HCT116 (cell line): Measurements from ENCODE around the gene PPEF2. TPM values are rescaled to one million over a fixed set of nuclear protein-coding genes. Genes with fewer than 3 reads are reported as not detected.

Source experiments
- ATAC-seq: fragments of 200-7000 bp; cut with Tn5 transposase; 2 replicates; pipeline ENCODE4 v1.9.1; 2020; ENCODE audit warnings: mild to moderate bottlenecking, moderate library complexity
- BruUV-seq: library from RNA; stranded (reverse); fragments of 400-500 nt; replicated peaks from 2 replicates; lab custom pipeline; 2021; lab: Mats Ljungman, UMichigan
- CTCF ChIA-PET: fragments of 300-600 bp; sonication (Branson Sonifier 250); formaldehyde crosslinking; loops from one replicate; lab custom pipeline; 2021; ENCODE audit warnings: antibody characterized with exemption; lab: Charles Lee
- POLR2A ChIA-PET: fragments of 300-600, 350-600 bp; sonication (Branson Sonifier 250); formaldehyde crosslinking; loops from one replicate; lab custom pipeline; 2021; ENCODE audit warnings: antibody characterized with exemption; lab: Charles Lee
- RAD21 ChIA-PET, 2 experiments: fragments of 300-600 bp; sonication (Branson Sonifier 250); formaldehyde crosslinking; loops; one replicate each; lab custom pipeline; 2023; ENCODE audit warnings: low total read pairs in 2 of 2; ENCODE audit not compliant: uncharacterized antibody in 2 of 2, unreplicated experiment in 2 of 2, low non-redundant PET in 1 of 2; lab: Charles Lee
- DNase-seq: peaks from one replicate; pipeline ENCODE4 v3.0.0-alpha.2; 2010; ENCODE audit warnings: low read depth, low spot score
- H2AFZ ChIP-seq: fragments of 200-600 bp; shearing (Covaris generic), sonication (generic); 2 replicates; pipeline ENCODE4 v1.6.1; 2017; ENCODE audit warnings: low read depth, mixed run types, mixed read lengths, antibody characterized with exemption, low read length; ENCODE audit not compliant: poor library complexity, severe bottlenecking
- H3K27ac ChIP-seq: 2 replicates; pipeline ENCODE4 v1.5.1; 2012; ENCODE audit warnings: low read depth, low read length
- H3K27me3 ChIP-seq: fragments of 200-600 bp; sonication (generic); 2 replicates; pipeline ENCODE4 v1.6.1; 2016; ENCODE audit warnings: mixed run types, low read length, mixed read lengths; ENCODE audit not compliant: insufficient read depth
- H3K36me3 ChIP-seq, 2 experiments: fragments of 200-500 bp in 1 of 2; fragments of 200-600 bp in 1 of 2; sonication (Bioruptor generic) in 1 of 2; sonication (generic) in 1 of 2; 2 replicates each; pipeline versions ENCODE4 v1.5.1 to v1.6.1; 2014 to 2016; ENCODE audit warnings: low read length in 2 of 2, inconsistent platforms in 1 of 2, mixed read lengths in 1 of 2, mixed run types in 1 of 2; ENCODE audit not compliant: insufficient read depth in 2 of 2, control insufficient read depth in 1 of 2
- H3K4me1 ChIP-seq, 2 experiments: fragments of 200-600 bp in 1 of 2; sonication (generic) in 1 of 2; 2 replicates each; pipeline versions ENCODE4 v1.5.1 to v1.6.1; 2012 to 2017; ENCODE audit warnings: low read length in 2 of 2, inconsistent platforms in 1 of 2, mild to moderate bottlenecking in 1 of 2, mixed read lengths in 1 of 2, mixed run types in 1 of 2, moderate library complexity in 1 of 2; ENCODE audit not compliant: insufficient read depth in 2 of 2, control insufficient read depth in 1 of 2
- H3K4me2 ChIP-seq: fragments of 200-600 bp; sonication (generic); 2 replicates; pipeline ENCODE4 v1.6.1; 2017; ENCODE audit warnings: mixed run types, low read length, mixed read lengths
- H3K4me3 ChIP-seq, 2 experiments: fragments of 200-600 bp in 1 of 2; sonication (generic) in 1 of 2; replicated peaks in 1 of 2; 2 replicates each; pipeline ENCODE4 v1.5.1; 2011 to 2016; ENCODE audit warnings: low read length in 2 of 2, control low read depth in 1 of 2, low read depth in 1 of 2, mild to moderate bottlenecking in 1 of 2, mixed read lengths in 1 of 2, mixed run types in 1 of 2
- H3K79me2 ChIP-seq: fragments of 200-600 bp; sonication (generic); 2 replicates; pipeline ENCODE4 v1.6.1; 2017; ENCODE audit warnings: mild to moderate bottlenecking, mixed run types, low read length, moderate library complexity, mixed read lengths; ENCODE audit not compliant: insufficient read depth
- H3K9ac ChIP-seq: fragments of 200-600 bp; sonication (generic); 2 replicates; pipeline ENCODE4 v1.6.1; 2016; ENCODE audit warnings: low read length, mixed read lengths
- H3K9me2 ChIP-seq: fragments of 200-600 bp; sonication (generic), shearing (Covaris generic); 2 replicates; pipeline ENCODE4 v1.6.1; 2017; ENCODE audit warnings: mixed run types, mild to moderate bottlenecking, moderate library complexity; ENCODE audit not compliant: insufficient read depth
- H3K9me3 ChIP-seq, 2 experiments: fragments of 200-500 bp in 1 of 2; fragments of 200-600 bp in 1 of 2; sonication (Bioruptor generic) in 1 of 2; sonication (generic) in 1 of 2; 2 replicates each; pipeline ENCODE4 v1.6.1; 2014 to 2017; ENCODE audit warnings: low read length in 2 of 2, mixed read lengths in 2 of 2, inconsistent platforms in 1 of 2, low read depth in 1 of 2, mild to moderate bottlenecking in 1 of 2, mixed run types in 1 of 2, moderate library complexity in 1 of 2; ENCODE audit not compliant: control insufficient read depth in 1 of 2, insufficient read depth in 1 of 2
- H4K20me1 ChIP-seq: fragments of 200-600 bp; sonication (generic), shearing (Covaris generic); 2 replicates; pipeline ENCODE4 v1.6.1; 2017; ENCODE audit warnings: mixed run types, mild to moderate bottlenecking, moderate library complexity; ENCODE audit not compliant: insufficient read depth
- EGR1 ChIP-seq: IDR thresholded peaks from 2 replicates; pipeline ENCODE4 v1.6.1; 2012; ENCODE audit warnings: low read depth
- EZH2 ChIP-seq: fragments of 200-600 bp; sonication (generic); IDR thresholded peaks from 2 replicates; pipeline ENCODE4 v1.6.1; 2017; ENCODE audit warnings: antibody characterized with exemption, mixed run types
- EZH2phosphoT487 ChIP-seq: fragments of 200-600 bp; IDR thresholded peaks from 2 replicates; pipeline ENCODE4 v1.6.1; 2018; ENCODE audit warnings: antibody characterized with exemption, borderline replicate concordance
- FOSL1 ChIP-seq: IDR thresholded peaks from 2 replicates; pipeline ENCODE4 v1.6.1; 2012; ENCODE audit warnings: low read depth
- RAD21 ChIP-seq: IDR thresholded peaks from 2 replicates; pipeline ENCODE4 v1.6.1; 2012; ENCODE audit warnings: low read depth, mild to moderate bottlenecking
- SRF ChIP-seq: IDR thresholded peaks from 2 replicates; pipeline ENCODE4 v1.6.1; 2012; ENCODE audit warnings: low read depth
- TCF7L2 ChIP-seq: IDR thresholded peaks from 2 replicates; pipeline ENCODE4 v1.7.0; 2011; ENCODE audit warnings: borderline replicate concordance, inconsistent platforms; ENCODE audit not compliant: insufficient read depth, insufficient read length; ENCODE audit errors: extremely low read depth
- ZFX ChIP-seq: fragments of 450-650 bp; IDR thresholded peaks from 2 replicates; pipeline ENCODE4 v1.6.1; 2017
- ZNF274 ChIP-seq: fragments of 200-500 bp; sonication (Bioruptor generic); IDR thresholded peaks from 2 replicates; pipeline ENCODE4 v1.6.1; 2014; ENCODE audit warnings: mild to moderate bottlenecking, low read depth, low read length, inconsistent platforms
- intact Hi-C: fragments of 100-400 bp; cut with micrococcal nuclease; formaldehyde crosslinking; loops from 2 replicates; pipeline ENCODE4 v1.10.0; 2022
- total RNA-seq: library from RNA; stranded (reverse); gene quantifications from one replicate; pipeline ENCODE4 v1.2.1, GENCODE V29; 2021; ENCODE audit not compliant: unreplicated experiment
- TF ChIP-seq, protein P1 (sequence below), 3 experiments: fragments of 200-600 bp in 1 of 3; sonication (generic) in 1 of 3; IDR thresholded peaks in 2 of 3; conservative IDR thresholded peaks in 1 of 3; 2 replicates each; pipeline ENCODE4 v1.5.1; 2012 to 2017; ENCODE audit warnings: low read depth in 2 of 3, low read length in 2 of 3, antibody characterized with exemption in 1 of 3, borderline replicate concordance in 1 of 3, control low read depth in 1 of 3, mild to moderate bottlenecking in 1 of 3, mixed read lengths in 1 of 3, mixed run types in 1 of 3, moderate library complexity in 1 of 3; ENCODE audit not compliant: insufficient read depth in 1 of 3
- TF ChIP-seq, protein P2 (sequence below): IDR thresholded peaks from 2 replicates; pipeline ENCODE4 v1.6.1; 2012; ENCODE audit warnings: low read depth

PPEF2 gene
- total RNA-seq, 1 experiment from 2014 or later, result not detected

DNA sequence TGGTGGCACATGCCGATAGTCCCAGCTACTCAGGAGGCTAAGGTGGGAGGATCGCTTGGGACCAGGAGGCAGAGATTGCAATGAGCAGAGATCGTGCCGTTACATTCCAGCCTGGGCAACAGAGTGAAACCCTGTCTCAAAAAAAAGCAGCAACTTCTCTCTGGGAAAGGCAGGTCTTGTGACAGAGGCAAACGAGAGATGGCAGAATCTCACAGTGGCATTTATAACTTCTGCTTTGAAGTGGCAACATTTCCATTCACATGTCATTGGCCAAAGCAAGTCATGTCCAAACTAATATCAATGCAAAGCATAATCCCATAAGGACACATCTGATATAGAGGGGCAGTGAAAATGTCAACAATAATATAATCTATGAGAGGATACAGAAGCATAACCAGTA is 79.8 kb downstream of the PPEF2 start:
- H3K27ac ChIP-seq, result no peak overlapping the region
- ChIA-PET RAD21 (no interaction called here), CTCF (no interaction called here), POLR2A (no interaction called here)
- BruUV-seq, result no TSS peak
- no peak overlapping the region for H3K9ac ChIP-seq
- no peak overlapping the region for H2AFZ ChIP-seq
- no peaks in the 10 kb centered on the region for H3K79me2 ChIP-seq
- no peak for DNase-seq
- H3K36me3 ChIP-seq, result 0 out of 4 replicates have a peak, but pooled peaks cover 0 to 2% of the 10 kb centered on the region in 2 experiments
- no peak overlapping the region for H3K4me3 ChIP-seq
- no peak overlapping the region for H3K4me2 ChIP-seq
- no peaks in the 10 kb centered on the region for H4K20me1 ChIP-seq
- TF ChIP-seq, protein P1, sequence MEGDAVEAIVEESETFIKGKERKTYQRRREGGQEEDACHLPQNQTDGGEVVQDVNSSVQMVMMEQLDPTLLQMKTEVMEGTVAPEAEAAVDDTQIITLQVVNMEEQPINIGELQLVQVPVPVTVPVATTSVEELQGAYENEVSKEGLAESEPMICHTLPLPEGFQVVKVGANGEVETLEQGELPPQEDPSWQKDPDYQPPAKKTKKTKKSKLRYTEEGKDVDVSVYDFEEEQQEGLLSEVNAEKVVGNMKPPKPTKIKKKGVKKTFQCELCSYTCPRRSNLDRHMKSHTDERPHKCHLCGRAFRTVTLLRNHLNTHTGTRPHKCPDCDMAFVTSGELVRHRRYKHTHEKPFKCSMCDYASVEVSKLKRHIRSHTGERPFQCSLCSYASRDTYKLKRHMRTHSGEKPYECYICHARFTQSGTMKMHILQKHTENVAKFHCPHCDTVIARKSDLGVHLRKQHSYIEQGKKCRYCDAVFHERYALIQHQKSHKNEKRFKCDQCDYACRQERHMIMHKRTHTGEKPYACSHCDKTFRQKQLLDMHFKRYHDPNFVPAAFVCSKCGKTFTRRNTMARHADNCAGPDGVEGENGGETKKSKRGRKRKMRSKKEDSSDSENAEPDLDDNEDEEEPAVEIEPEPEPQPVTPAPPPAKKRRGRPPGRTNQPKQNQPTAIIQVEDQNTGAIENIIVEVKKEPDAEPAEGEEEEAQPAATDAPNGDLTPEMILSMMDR (IDR thresholded peaks at IDR 0.05 in 2 of 3, conservative IDR thresholded peaks at IDR 0.05 in 1 of 3; ENCODE audit: borderline replicate concordance in 1 of 3, insufficient read depth in 1 of 3, low read depth in 2 of 3, low read length in 2 of 3), result no peak
- no peak for TF ChIP-seq TCF7L2
- no peak for TF ChIP-seq FOSL1
- intact Hi-C loops, result no loop called here
- peaks cover 5 to 6% of the 10 kb centered on the region in 2 experiments; a peak in 3 of 4 replicates for H3K4me1 ChIP-seq
- ATAC-seq, result no peak
- no peaks in the 10 kb centered on the region for H3K27me3 ChIP-seq
- no peaks in the 10 kb centered on the region for H3K9me2 ChIP-seq
- H3K9me3 ChIP-seq, result no peaks in the 10 kb centered on the region

DNA sequence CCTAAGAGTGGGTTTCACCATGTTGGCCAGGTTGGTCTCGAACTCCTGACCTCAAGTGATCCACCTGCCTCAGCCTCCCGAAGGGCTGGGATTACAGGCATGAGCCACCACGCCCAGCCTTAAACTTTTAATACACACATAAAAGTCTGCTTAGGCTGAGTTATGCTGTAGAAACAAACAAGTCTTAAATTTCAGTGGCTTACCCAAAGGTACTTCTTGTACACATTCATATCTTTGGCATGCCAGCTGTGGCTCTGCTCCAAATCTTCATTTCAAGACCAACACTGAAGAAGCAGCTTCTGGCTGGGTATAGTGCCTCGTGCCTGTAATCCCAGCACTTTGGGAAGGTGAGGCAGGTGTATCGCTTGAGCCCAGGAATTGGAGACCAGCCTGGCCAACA is 80.3 kb downstream of the PPEF2 start:
- Histone ChIP-seq H3K27me3 (no peaks in the 10 kb centered on the region), H2AFZ (no peak overlapping the region), H3K4me3 (no peak overlapping the region), H3K4me1 (peaks cover 5 to 6% of the 10 kb centered on the region in 2 experiments; a peak in 3 of 4 replicates), H3K27ac (no peak overlapping the region), H3K36me3 (0 out of 4 replicates have a peak, but pooled peaks cover 0 to 2% of the 10 kb centered on the region in 2 experiments), H3K9me3 (no peaks in the 10 kb centered on the region), H3K9ac (no peak overlapping the region), H3K4me2 (no peak overlapping the region), H3K79me2 (no peaks in the 10 kb centered on the region), H3K9me2 (no peaks in the 10 kb centered on the region), H4K20me1 (no peaks in the 10 kb centered on the region)
- CTCF ChIA-PET, result no interaction called here
- RAD21 ChIA-PET, result no interaction called here
- ATAC-seq, result no peak
- no peak for DNase-seq
- no TSS peak for BruUV-seq
- TF ChIP-seq, protein P2, sequence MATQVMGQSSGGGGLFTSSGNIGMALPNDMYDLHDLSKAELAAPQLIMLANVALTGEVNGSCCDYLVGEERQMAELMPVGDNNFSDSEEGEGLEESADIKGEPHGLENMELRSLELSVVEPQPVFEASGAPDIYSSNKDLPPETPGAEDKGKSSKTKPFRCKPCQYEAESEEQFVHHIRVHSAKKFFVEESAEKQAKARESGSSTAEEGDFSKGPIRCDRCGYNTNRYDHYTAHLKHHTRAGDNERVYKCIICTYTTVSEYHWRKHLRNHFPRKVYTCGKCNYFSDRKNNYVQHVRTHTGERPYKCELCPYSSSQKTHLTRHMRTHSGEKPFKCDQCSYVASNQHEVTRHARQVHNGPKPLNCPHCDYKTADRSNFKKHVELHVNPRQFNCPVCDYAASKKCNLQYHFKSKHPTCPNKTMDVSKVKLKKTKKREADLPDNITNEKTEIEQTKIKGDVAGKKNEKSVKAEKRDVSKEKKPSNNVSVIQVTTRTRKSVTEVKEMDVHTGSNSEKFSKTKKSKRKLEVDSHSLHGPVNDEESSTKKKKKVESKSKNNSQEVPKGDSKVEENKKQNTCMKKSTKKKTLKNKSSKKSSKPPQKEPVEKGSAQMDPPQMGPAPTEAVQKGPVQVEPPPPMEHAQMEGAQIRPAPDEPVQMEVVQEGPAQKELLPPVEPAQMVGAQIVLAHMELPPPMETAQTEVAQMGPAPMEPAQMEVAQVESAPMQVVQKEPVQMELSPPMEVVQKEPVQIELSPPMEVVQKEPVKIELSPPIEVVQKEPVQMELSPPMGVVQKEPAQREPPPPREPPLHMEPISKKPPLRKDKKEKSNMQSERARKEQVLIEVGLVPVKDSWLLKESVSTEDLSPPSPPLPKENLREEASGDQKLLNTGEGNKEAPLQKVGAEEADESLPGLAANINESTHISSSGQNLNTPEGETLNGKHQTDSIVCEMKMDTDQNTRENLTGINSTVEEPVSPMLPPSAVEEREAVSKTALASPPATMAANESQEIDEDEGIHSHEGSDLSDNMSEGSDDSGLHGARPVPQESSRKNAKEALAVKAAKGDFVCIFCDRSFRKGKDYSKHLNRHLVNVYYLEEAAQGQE, result no peak
- TF ChIP-seq ZNF274 (no peak), EZH2 (no peak), SRF (no peak), EGR1 (no peak), ZFX (no peak), TCF7L2 (no peak), RAD21 (no peak), EZH2phosphoT487 (no peak)
- POLR2A ChIA-PET, result no interaction called here
- intact Hi-C loops, result no loop called here
